Prostate gland (tissue), 2 donors: ENCODE data around the gene SLC16A10. TPM values are rescaled to one million over a fixed set of nuclear protein-coding genes. Genes with fewer than 3 reads are reported as not detected.

Experiments
- DNase-seq: peaks from one replicate; pipeline ENCODE4 v3.0.0-alpha.2; 2019; ENCODE audit warnings: low spot score
- H3K27ac ChIP-seq, 2 donors: fragments of 200-600 bp; sonication (generic); 2 replicates each; pipeline ENCODE4 v1.5.1; 2017 to 2019
- H3K27me3 ChIP-seq: fragments of 200-600 bp; sonication (generic); replicated peaks from 2 replicates; pipeline ENCODE4 v1.5.1; 2019; ENCODE audit not compliant: insufficient read depth
- H3K36me3 ChIP-seq, 2 donors: fragments of 200-600 bp; sonication (generic); 1 replicate in 1 of 2; 2 replicates in 1 of 2; pipeline versions ENCODE4 v1.5.1 to v1.8.1; 2017 to 2019
- H3K4me1 ChIP-seq: fragments of 200-600 bp; sonication (generic); replicated peaks from 2 replicates; pipeline ENCODE4 v1.5.1; 2019
- H3K4me3 ChIP-seq, 2 donors: fragments of 200-600 bp; sonication (generic); 2 replicates each; pipeline ENCODE4 v1.5.1; 2017 to 2019
- H3K9me3 ChIP-seq: fragments of 200-600 bp; sonication (generic); 2 replicates; pipeline ENCODE4 v1.5.1; 2017
- CTCF ChIP-seq, 4 experiments: fragments of 200-600 bp in 2 of 4; fragments of 450-650 bp in 2 of 4; sonication (generic) in 2 of 4; IDR thresholded peaks; 1 replicate in 3 of 4; 2 replicates in 1 of 4; pipeline ENCODE4 v1.5.1; 2016 to 2019; ENCODE audit warnings: antibody characterized with exemption in 4 of 4, mild to moderate bottlenecking in 2 of 4, moderate library complexity in 2 of 4
- POLR2A ChIP-seq: fragments of 450-650 bp; IDR thresholded peaks from one replicate; pipeline ENCODE4 v1.6.1; 2016; ENCODE audit warnings: antibody characterized with exemption, mild to moderate bottlenecking
- POLR2AphosphoS5 ChIP-seq: sonication (generic); formaldehyde crosslinking; IDR thresholded peaks from one replicate; pipeline ENCODE4 v1.6.1; 2017; ENCODE audit warnings: antibody characterized with exemption
- WGBS: methylation state at CpG from one replicate; pipeline ENCODE4 v1.1.5; 2018; 5-methylcytosine and 5-hydroxymethylcytosine counted together
- intact Hi-C: fragments of 100-400 bp; cut with DNase I; formaldehyde crosslinking; loops from one replicate; pipeline ENCODE4 v1.14.2; 2022
- total RNA-seq, 2 donors: library from RNA; depleted of rRNA; stranded (reverse); fragments of >200 nt; gene quantifications; one replicate each; pipeline ENCODE4 v1.1.0, GENCODE V29; 2016

Gene SLC16A10
- total RNA-seq, 2 donors from 2014 or later: 11.5 to 12.5 TPM

- Histone ChIP-seq H3K36me3 (no peaks in the 10 kb centered on the region), H3K4me1 (no peaks in the 10 kb centered on the region), H3K27me3 (no peaks in the 10 kb centered on the region), H3K4me3 (no peak overlapping the region), H3K27ac (no peak overlapping the region), H3K9me3 (no peaks in the 10 kb centered on the region)
- WGBS: 29% methylated on average over 3 of the region's 3 CpGs
- TF ChIP-seq POLR2AphosphoS5 (peak; percentile 65), POLR2A (no peak), CTCF (IDR thresholded peaks at IDR 0.05) (no peak)
- peak; percentile 74 for DNase-seq
- intact Hi-C loops: no loop called here
Observed at GRCh38 chr6:111096246-111096645, 8.9 kb downstream of the SLC16A10 start.

GRCh38 chr6:111098597-111098996 is 11.3 kb downstream of the SLC16A10 start:
- Histone ChIP-seq H3K4me3 (no peak overlapping the region), H3K4me1 (no peaks in the 10 kb centered on the region), H3K9me3 (no peaks in the 10 kb centered on the region), H3K27ac (no peak overlapping the region), H3K36me3 (no peaks in the 10 kb centered on the region), H3K27me3 (no peaks in the 10 kb centered on the region)
- no peak for DNase-seq
- WGBS: 31% methylated on average over 2 of the region's 2 CpGs
- intact Hi-C loops: no loop called here
- TF ChIP-seq POLR2AphosphoS5 (no peak), CTCF (IDR thresholded peaks at IDR 0.05) (no peak), POLR2A (no peak)

- intact Hi-C loops: no loop called here
- WGBS: 56% methylated on average over 3 of the region's 3 CpGs
- Histone ChIP-seq H3K4me3 (no peak overlapping the region), H3K9me3 (no peaks in the 10 kb centered on the region), H3K27ac (no peak overlapping the region), H3K27me3 (no peaks in the 10 kb centered on the region), H3K36me3 (no peaks in the 10 kb centered on the region), H3K4me1 (no peaks in the 10 kb centered on the region)
- no peak for DNase-seq
- TF ChIP-seq POLR2AphosphoS5 (no peak), CTCF (IDR thresholded peaks at IDR 0.05) (no peak), POLR2A (no peak)
Observed at GRCh38 chr6:111101987-111102386, 14.7 kb downstream of the SLC16A10 start.

- TF ChIP-seq POLR2A (no peak), CTCF (IDR thresholded peaks at IDR 0.05) (peak in 1 of 4 experiments; percentile 12), POLR2AphosphoS5 (peak; percentile 30)
- H3K36me3 ChIP-seq: no peaks in the 10 kb centered on the region
- peak; percentile 77 for DNase-seq
- intact Hi-C loops: no loop called here
- H3K27ac ChIP-seq: no peak overlapping the region
- H3K27me3 ChIP-seq: no peaks in the 10 kb centered on the region
- no peak overlapping the region for H3K4me3 ChIP-seq
- H3K9me3 ChIP-seq: no peaks in the 10 kb centered on the region
- H3K4me1 ChIP-seq: no peaks in the 10 kb centered on the region
- 21% methylated on average over 5 of the region's 5 CpGs for WGBS
Observed at GRCh38 chr6:111105578-111105977, 18.3 kb downstream of the SLC16A10 start.

- H3K4me3 ChIP-seq: no peak overlapping the region
- H3K36me3 ChIP-seq: no peaks in the 10 kb centered on the region
- intact Hi-C loops: no loop called here
- H3K27me3 ChIP-seq: no peaks in the 10 kb centered on the region
- H3K4me1 ChIP-seq: no peaks in the 10 kb centered on the region
- TF ChIP-seq POLR2AphosphoS5 (no peak), POLR2A (no peak), CTCF (IDR thresholded peaks at IDR 0.05) (no peak)
- no peaks in the 10 kb centered on the region for H3K9me3 ChIP-seq
- DNase-seq: no peak
- H3K27ac ChIP-seq: no peak overlapping the region
- 100% methylated on average over 1 of the region's 1 CpG for WGBS
Observed at GRCh38 chr6:111107589-111107988, 20.3 kb downstream of the SLC16A10 start.
